OCI-M2 (cell line): Measurements from ENCODE around the gene APPL1.
"Not testable (repeated sequence)": the region's sequence is repeated elsewhere in the genome, so short reads cannot be mapped to it uniquely, and the experiment has no call there.

Experiments used
- DNase-seq: peaks from one replicate; lab custom pipeline; 2025; ENCODE audit not compliant: unreplicated experiment; lab: John Stamatoyannopoulos, UW

The APPL1 gene

GRCh38 chr3:57261929-57262328 lies 34.4 kb downstream of the APPL1 start:
- DNase-seq, result no peak

GRCh38 chr3:57268416-57268815 lies 40.9 kb downstream of the APPL1 start:
- DNase-seq, result no peak

- no peak for DNase-seq
Observed at GRCh38 chr3:57274845-57275244, 47.3 kb downstream of the APPL1 start.

DNA sequence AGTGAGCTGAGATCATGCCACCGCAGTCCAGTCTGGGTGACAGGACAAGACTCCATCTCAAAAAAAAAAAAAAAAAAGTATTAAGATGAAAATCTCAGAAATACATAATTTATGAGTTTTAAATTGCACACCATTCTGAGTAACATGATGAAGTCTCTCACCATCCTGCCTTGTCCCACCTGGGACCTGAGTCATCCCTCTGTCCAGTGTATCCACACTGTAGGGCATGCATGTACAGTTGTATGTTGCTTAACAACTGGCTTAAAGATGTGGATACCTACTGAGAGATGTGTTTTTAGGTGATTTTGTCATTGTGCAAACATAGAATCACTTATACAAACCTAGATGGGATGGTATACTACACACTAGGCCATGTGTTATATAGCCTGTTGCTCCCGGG lies 47.9 kb downstream of the APPL1 start:
- no peak for DNase-seq

DNA sequence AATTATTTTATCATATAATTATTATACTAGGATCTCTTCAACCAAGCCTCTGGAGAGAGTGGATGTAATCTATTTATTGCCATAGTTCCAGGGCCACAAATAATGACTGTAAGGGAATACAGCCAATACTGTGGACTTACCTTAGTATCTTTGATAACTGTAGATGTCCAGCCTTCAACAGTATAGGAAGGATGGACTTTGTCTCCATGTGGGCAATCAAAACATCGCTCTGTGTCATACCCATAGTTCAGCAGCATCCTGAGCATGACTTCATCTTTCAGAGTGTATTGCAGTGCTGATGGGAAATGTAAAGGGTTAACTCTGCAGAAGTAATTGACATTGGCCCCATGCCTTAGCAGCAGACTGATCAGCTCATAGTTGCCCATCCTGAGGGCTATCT lies 50.7 kb downstream of the APPL1 start:
- DNase-seq, result no peak

DNA sequence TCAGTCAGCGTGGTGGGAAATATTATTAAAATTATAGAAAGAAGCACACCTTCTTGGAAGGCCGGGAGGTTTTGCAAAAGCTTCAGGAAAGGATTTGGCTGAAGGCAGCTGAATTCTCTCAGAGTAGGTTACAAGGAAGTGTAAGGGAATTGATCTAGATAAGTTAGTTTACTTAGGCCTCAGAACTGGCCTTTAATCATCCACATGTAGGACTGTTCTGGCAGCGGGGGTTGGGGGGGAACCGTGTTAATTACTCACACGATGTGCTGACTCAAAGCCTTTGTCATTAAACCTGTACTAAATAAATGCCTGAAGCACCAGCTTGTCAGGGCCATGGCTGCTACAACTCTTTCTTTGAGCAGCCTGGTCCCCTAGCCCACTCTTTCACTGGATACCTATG lies 52.2 kb downstream of the APPL1 start:
- DNase-seq, result no peak

DNA sequence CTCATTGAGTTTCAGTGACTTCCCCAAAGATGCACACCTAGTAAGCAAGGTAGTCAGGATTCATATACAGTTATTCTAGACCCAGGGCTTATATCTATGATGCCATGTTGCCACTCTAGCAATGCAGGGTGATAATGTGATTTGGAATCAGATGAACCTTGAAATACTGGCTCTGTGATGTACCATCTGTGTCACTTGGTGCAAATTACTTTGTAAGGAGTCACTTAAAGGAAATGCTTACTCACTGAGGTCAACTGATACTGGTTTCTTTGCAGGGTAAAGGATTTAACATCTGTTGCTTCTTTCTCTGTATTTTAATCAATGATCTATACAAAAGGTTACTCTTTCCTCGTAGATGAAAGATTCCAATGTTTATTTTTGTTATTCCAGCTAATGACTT lies 54.2 kb downstream of the APPL1 start:
- DNase-seq, result no peak

- DNase-seq, result no peak
Observed at GRCh38 chr3:57283334-57283733, 55.8 kb downstream of the APPL1 start.

DNA sequence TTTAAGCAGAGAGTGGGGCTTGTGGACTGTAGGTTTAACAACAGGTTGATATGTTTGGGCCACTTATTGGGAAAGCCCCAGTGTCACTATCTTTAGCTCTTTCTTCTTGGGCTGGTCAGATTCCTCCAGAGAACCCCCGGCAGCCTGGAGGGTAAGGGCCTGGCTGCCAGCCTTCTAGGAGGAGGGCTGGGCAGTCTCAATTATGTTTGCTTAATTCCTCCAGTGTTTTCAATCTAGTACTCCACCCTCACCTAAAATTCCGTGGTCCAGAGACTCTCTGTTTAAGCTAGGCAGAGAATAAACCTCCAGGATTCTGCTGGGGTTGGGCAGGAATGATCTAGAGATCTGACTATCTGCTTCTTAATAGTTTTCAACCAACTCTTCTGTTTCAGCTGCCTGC lies 59.7 kb downstream of the APPL1 start:
- no peak for DNase-seq

- DNase-seq, result no peak
Observed at GRCh38 chr3:57288403-57288802, 60.9 kb downstream of the APPL1 start.

- no peak for DNase-seq
Observed at GRCh38 chr3:57292159-57292896, 64.8 kb downstream of the APPL1 start, which contains the start of gene ASB14. Gene ASB14, minus strand, starts transcription at chr3:57292685. Its CDS starts 652 bp downstream, at chr3:57292033.

- DNase-seq, result no peak
Observed at GRCh38 chr3:57292897-57293526, 65.5 kb downstream of the APPL1 start.

GRCh38 chr3:57298041-57298440 lies 70.5 kb downstream of the APPL1 start:
- no peak for DNase-seq

DNA sequence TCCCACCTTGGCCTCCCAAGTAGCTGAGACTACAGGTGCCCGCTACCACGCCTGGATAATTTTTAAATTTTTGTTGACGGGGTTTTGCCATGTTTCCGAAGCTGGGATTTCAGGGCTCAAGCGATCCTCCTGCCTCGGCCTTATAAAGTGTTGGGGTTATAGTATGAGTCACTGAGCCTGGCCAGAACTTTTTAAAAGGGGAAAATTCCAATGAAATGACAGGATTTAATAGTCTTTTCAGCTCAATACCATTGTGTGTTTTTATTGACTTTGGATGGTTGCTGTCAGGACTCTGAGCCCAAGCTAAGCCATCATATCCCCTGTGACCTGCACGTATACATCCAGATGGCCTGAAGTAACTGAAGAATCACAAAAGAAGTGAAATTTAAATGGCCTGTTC lies 76.0 kb downstream of the APPL1 start:
- not testable (repeated sequence) for DNase-seq

- no peak for DNase-seq
Observed at GRCh38 chr3:57309769-57310360, 82.3 kb downstream of the APPL1 start.

DNA sequence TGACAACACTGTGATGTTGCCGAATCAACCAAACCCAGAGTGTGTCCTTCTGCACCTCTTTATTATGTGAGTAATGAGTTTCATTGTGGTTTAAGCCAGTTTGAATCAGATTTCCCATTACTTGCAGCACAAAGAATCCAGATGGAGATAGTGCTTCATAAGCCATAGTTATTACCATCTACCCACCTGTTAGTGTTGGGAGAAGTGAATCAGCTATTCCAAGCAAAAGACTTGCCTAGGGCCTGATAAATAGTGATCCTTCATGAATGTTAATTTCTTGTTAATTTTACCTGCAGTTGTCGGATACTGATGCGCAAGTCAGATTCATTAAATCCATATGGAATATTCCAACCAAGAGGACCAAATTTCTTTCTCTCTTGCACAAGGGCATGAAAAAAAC lies 86.7 kb downstream of the APPL1 start:
- DNase-seq, result no peak
